SU-DHL-6 (cell line): ENCODE data around the gene ZRANB3.
A peak's percentile ranks its signal among the peaks of the same experiment; 100 is the strongest.

Experiments used
- H2AFZ ChIP-seq: fragments of 200-600 bp; sonication (generic); 2 replicates; pipeline ENCODE4 v1.6.1; 2014; ENCODE audit warnings: low read depth, mild to moderate bottlenecking, moderate library complexity, mixed read lengths, antibody characterized with exemption, low read length; ENCODE audit not compliant: severe bottlenecking
- H3F3A ChIP-seq: fragments of 200-600 bp; shearing (Covaris generic); 2 replicates; pipeline ENCODE4 v1.6.0; 2016; ENCODE audit warnings: antibody characterized with exemption, mild to moderate bottlenecking; ENCODE audit not compliant: insufficient read depth
- H3K27ac ChIP-seq: fragments of 200-600 bp; sonication (generic); 2 replicates; pipeline ENCODE4 v1.5.1; 2016; ENCODE audit warnings: low read depth, mild to moderate bottlenecking, low read length, moderate library complexity, mixed read lengths
- H3K27me3 ChIP-seq: fragments of 200-600 bp; sonication (generic), shearing (Covaris generic); 2 replicates; pipeline ENCODE4 v1.6.0; 2014; ENCODE audit warnings: mild to moderate bottlenecking, low read length
- H3K36me3 ChIP-seq: fragments of 200-600 bp; sonication (generic); 2 replicates; pipeline ENCODE4 v1.6.1; 2014; ENCODE audit warnings: mild to moderate bottlenecking, low read length, mixed read lengths
- H3K4me2 ChIP-seq: fragments of 300-600, 200-600 bp; shearing (Covaris generic), sonication (generic); 2 replicates; pipeline ENCODE4 v1.6.0; 2014; ENCODE audit warnings: low read length, low read depth, mild to moderate bottlenecking; ENCODE audit not compliant: poor library complexity, severe bottlenecking
- H3K4me3 ChIP-seq: fragments of 200-600 bp; sonication (generic); 2 replicates; pipeline ENCODE4 v1.5.1; 2014; ENCODE audit warnings: antibody characterized with exemption, low read length, mild to moderate bottlenecking, mixed read lengths; ENCODE audit not compliant: insufficient read depth, poor library complexity, severe bottlenecking
- H3K79me2 ChIP-seq: fragments of 200-600 bp; sonication (generic); 2 replicates; pipeline ENCODE4 v1.6.1; 2014; ENCODE audit warnings: mild to moderate bottlenecking, low read length, moderate library complexity; ENCODE audit not compliant: insufficient read depth
- H3K9ac ChIP-seq: fragments of 200-600 bp; sonication (generic); 2 replicates; pipeline ENCODE4 v1.7.0; 2014; ENCODE audit warnings: mild to moderate bottlenecking, low read length
- H3K9me2 ChIP-seq: fragments of 200-600 bp; sonication (generic); replicated peaks from 2 replicates; pipeline ENCODE4 v1.6.1; 2014; ENCODE audit warnings: low read length; ENCODE audit not compliant: insufficient read depth
- H3K9me3 ChIP-seq: fragments of 200-600 bp; sonication (generic); 2 replicates; pipeline ENCODE4 v1.6.1; 2014; ENCODE audit warnings: low read length, mixed read lengths; ENCODE audit not compliant: insufficient read depth
- H4K20me1 ChIP-seq: fragments of 200-600 bp; sonication (generic); 2 replicates; pipeline ENCODE4 v1.6.1; 2014; ENCODE audit warnings: low read depth, mild to moderate bottlenecking, antibody characterized with exemption, low read length, moderate library complexity, mixed read lengths
- CTCF ChIP-seq: fragments of 200-600 bp; sonication (generic); IDR thresholded peaks from one replicate; pipeline ENCODE4 v1.5.1; 2017; ENCODE audit warnings: antibody characterized with exemption, mild to moderate bottlenecking, low read length, moderate library complexity; ENCODE audit not compliant: insufficient read depth, poor library complexity, severe bottlenecking
- EZH2phosphoT487 ChIP-seq: fragments of 200-600 bp; sonication (generic), shearing (Covaris generic); conservative IDR thresholded peaks from 2 replicates; pipeline ENCODE4 v1.6.1; 2018; ENCODE audit warnings: mild to moderate bottlenecking, antibody characterized with exemption, low read length, moderate library complexity, mixed read lengths

Gene ZRANB3

GRCh38 chr2:135257383-135258090, 273.5 kb downstream of the ZRANB3 start:
- no peak overlapping the region for H3K27ac ChIP-seq
- H3K9me3 ChIP-seq, result no peaks in the 10 kb centered on the region
- no peaks in the 10 kb centered on the region for H3K27me3 ChIP-seq
- no peak overlapping the region for H3K4me2 ChIP-seq
- no peak for TF ChIP-seq CTCF
- 0 out of 2 replicates have a peak, but pooled peaks cover 4% of the 10 kb centered on the region for H3F3A ChIP-seq
- H3K36me3 ChIP-seq, result no peaks in the 10 kb centered on the region
- H3K9me2 ChIP-seq, result no peaks in the 10 kb centered on the region
- H2AFZ ChIP-seq, result no peak overlapping the region
- H4K20me1 ChIP-seq, result no peaks in the 10 kb centered on the region
- no peak overlapping the region for H3K4me3 ChIP-seq
- H3K79me2 ChIP-seq, result no peaks in the 10 kb centered on the region
- no peak overlapping the region for H3K9ac ChIP-seq

GRCh38 chr2:135256531-135257260, 274.3 kb downstream of the ZRANB3 start:
- H2AFZ ChIP-seq, result no peak overlapping the region
- H3K4me2 ChIP-seq, result no peak overlapping the region
- no peaks in the 10 kb centered on the region for H3K27me3 ChIP-seq
- 0 out of 2 replicates have a peak, but pooled peaks cover 4% of the 10 kb centered on the region for H3F3A ChIP-seq
- H3K9me3 ChIP-seq, result no peaks in the 10 kb centered on the region
- no peaks in the 10 kb centered on the region for H3K9me2 ChIP-seq
- no peak overlapping the region for H3K27ac ChIP-seq
- no peaks in the 10 kb centered on the region for H3K79me2 ChIP-seq
- TF ChIP-seq EZH2phosphoT487, result no peak
- no peak for TF ChIP-seq CTCF
- no peaks in the 10 kb centered on the region for H4K20me1 ChIP-seq
- no peaks in the 10 kb centered on the region for H3K36me3 ChIP-seq
- H3K9ac ChIP-seq, result no peak overlapping the region
- no peak overlapping the region for H3K4me3 ChIP-seq

- H3K9me3 ChIP-seq, result peaks cover 7% of the 10 kb centered on the region; the same call in 1 of the 2 replicates
- no peak overlapping the region for H3K4me3 ChIP-seq
- H3F3A ChIP-seq, result 0 out of 2 replicates have a peak, but pooled peaks cover 4% of the 10 kb centered on the region
- peak overlapping the region; percentile 38 for H3K4me2 ChIP-seq
- H3K79me2 ChIP-seq, result no peaks in the 10 kb centered on the region
- H3K27me3 ChIP-seq, result no peaks in the 10 kb centered on the region
- H2AFZ ChIP-seq, result peak overlapping the region; percentile 3
- H4K20me1 ChIP-seq, result no peaks in the 10 kb centered on the region
- peak overlapping the region; percentile 70 for H3K27ac ChIP-seq
- no peak overlapping the region for H3K9ac ChIP-seq
- TF ChIP-seq EZH2phosphoT487 (no peak), CTCF (no peak)
- H3K36me3 ChIP-seq, result no peaks in the 10 kb centered on the region
- H3K9me2 ChIP-seq, result no peaks in the 10 kb centered on the region
These were observed 275.8 kb downstream of the ZRANB3 start for GRCh38 chr2:135255208-135255607.
